SK-N-SH (cell line): ENCODE data around the gene SPTBN5. TPM values are rescaled to one million over a fixed set of nuclear protein-coding genes. Genes with fewer than 3 reads are reported as not detected.

Source experiments
- CTCF ChIA-PET: fragments of 300-600, 350-600 bp; formaldehyde crosslinking; extraction: SDS; loops from one replicate; lab custom pipeline; 2021; lab: Yijun Ruan, JAX
- POLR2A ChIA-PET: fragments of 350-600 bp; sonication (Branson Sonifier 250); formaldehyde crosslinking; extraction: SDS; loops from one replicate; lab custom pipeline; 2020; ENCODE audit warnings: antibody characterized with exemption, inconsistent platforms; lab: Yijun Ruan, JAX
- DNase-seq: peaks from one replicate; pipeline ENCODE4 v3.0.0; 2012
- H2AFZ ChIP-seq: fragments of 200-600 bp; sonication (generic); 2 replicates; pipeline ENCODE4 v1.8.1; 2016; ENCODE audit warnings: antibody characterized with exemption, mild to moderate bottlenecking, low read depth
- H3F3A ChIP-seq: fragments of 200-600 bp; sonication (generic); replicated peaks from 2 replicates; pipeline ENCODE3; 2016; ENCODE audit warnings: antibody characterized with exemption, mild to moderate bottlenecking; ENCODE audit not compliant: insufficient read depth
- H3K27ac ChIP-seq, 2 experiments: fragments of 200-500 bp in 1 of 2; fragments of 200-600 bp in 1 of 2; sonication (Bioruptor generic) in 1 of 2; sonication (generic), shearing (Covaris generic) in 1 of 2; 2 replicates each; pipeline versions ENCODE4 v1.5.1 to v1.6.1; 2014 to 2016; ENCODE audit warnings: low read depth in 2 of 2, inconsistent platforms in 1 of 2, low read length in 1 of 2, mild to moderate bottlenecking in 1 of 2, mixed read lengths in 1 of 2
- H3K27me3 ChIP-seq: fragments of 200-600 bp; sonication (generic), shearing (Covaris generic); 2 replicates; pipeline ENCODE4 v1.6.1; 2016; ENCODE audit warnings: mixed run types; ENCODE audit not compliant: insufficient read depth
- H3K36me3 ChIP-seq, 2 experiments: fragments of 200-500 bp in 1 of 2; fragments of 200-600 bp in 1 of 2; sonication (Bioruptor generic) in 1 of 2; sonication (generic) in 1 of 2; replicated peaks in 1 of 2; 2 replicates each; pipeline versions ENCODE3 to v1.5.1; 2014 to 2016; ENCODE audit warnings: low read length in 1 of 2, mild to moderate bottlenecking in 1 of 2; ENCODE audit not compliant: insufficient read depth in 2 of 2, control insufficient read depth in 1 of 2
- H3K4me1 ChIP-seq, 2 experiments: fragments of 200-500 bp in 1 of 2; fragments of 200-600 bp in 1 of 2; sonication (Bioruptor generic) in 1 of 2; sonication (generic), shearing (Covaris generic) in 1 of 2; 2 replicates each; pipeline versions ENCODE4 v1.5.1 to v1.6.1; 2014 to 2016; ENCODE audit warnings: low read depth in 1 of 2, low read length in 1 of 2, mixed run types in 1 of 2; ENCODE audit not compliant: insufficient read depth in 2 of 2, control insufficient read depth in 1 of 2
- H3K4me2 ChIP-seq: fragments of 200-600 bp; sonication (generic), shearing (Covaris generic); 2 replicates; pipeline ENCODE4 v1.6.1; 2017; ENCODE audit warnings: mixed run types
- H3K4me3 ChIP-seq, 2 experiments: fragments of 200-500 bp in 1 of 2; fragments of 200-600 bp in 1 of 2; sonication (Bioruptor generic) in 1 of 2; sonication (generic), shearing (Covaris generic) in 1 of 2; 2 replicates each; pipeline versions ENCODE4 v1.5.1 to v1.8.1; 2014 to 2016; ENCODE audit warnings: low read depth in 2 of 2, inconsistent platforms in 1 of 2, low read length in 1 of 2, mild to moderate bottlenecking in 1 of 2, mixed read lengths in 1 of 2, moderate library complexity in 1 of 2
- H3K79me2 ChIP-seq: fragments of 200-600 bp; sonication (generic); 2 replicates; pipeline ENCODE4 v1.8.1; 2017; ENCODE audit warnings: mild to moderate bottlenecking; ENCODE audit not compliant: insufficient read depth
- H3K9ac ChIP-seq: fragments of 200-600 bp; sonication (generic); 2 replicates; pipeline ENCODE4 v1.6.1; 2017; ENCODE audit warnings: mixed run types
- H3K9me2 ChIP-seq: fragments of 200-600 bp; sonication (generic); 2 replicates; pipeline ENCODE4 v1.6.1; 2017; ENCODE audit warnings: mixed run types
- H3K9me3 ChIP-seq: fragments of 200-600 bp; sonication (generic); 2 replicates; pipeline ENCODE4 v1.6.1; 2017; ENCODE audit warnings: mixed run types, mild to moderate bottlenecking, moderate library complexity
- H4K20me1 ChIP-seq: fragments of 200-600 bp; sonication (generic); 2 replicates; pipeline ENCODE4 v1.6.1; 2017; ENCODE audit warnings: mild to moderate bottlenecking, mixed run types; ENCODE audit not compliant: insufficient read depth
- FOSL2 ChIP-seq: IDR thresholded peaks from 2 replicates; pipeline ENCODE4 v1.4.0; 2012; ENCODE audit warnings: low read depth, mild to moderate bottlenecking, moderate library complexity, borderline replicate concordance
- FOXJ3 ChIP-seq: sonication (generic); formaldehyde crosslinking; IDR thresholded peaks from 2 replicates; pipeline ENCODE4 v1.5.1; 2020; ENCODE audit warnings: mild to moderate bottlenecking, missing genetic modification reagents
- GABPA ChIP-seq: IDR thresholded peaks from 2 replicates; pipeline ENCODE4 v1.4.0; 2012; ENCODE audit warnings: low read depth, mild to moderate bottlenecking
- GATA2 ChIP-seq: sonication (generic); formaldehyde crosslinking; IDR thresholded peaks from 2 replicates; pipeline ENCODE4 v1.5.0; 2020; ENCODE audit warnings: mild to moderate bottlenecking, missing genetic modification reagents
- IRF3 ChIP-seq: fragments of 150-350 bp; IDR thresholded peaks from 2 replicates; pipeline ENCODE4 v1.6.1; 2016; ENCODE audit warnings: mild to moderate bottlenecking, low read depth, low read length
- JUND ChIP-seq: IDR thresholded peaks from 2 replicates; pipeline ENCODE4 v1.4.0; 2012
- MAX ChIP-seq: IDR thresholded peaks from 2 replicates; pipeline ENCODE4 v1.4.0; 2012; ENCODE audit warnings: low read depth
- MXI1 ChIP-seq: IDR thresholded peaks from 2 replicates; pipeline ENCODE4 v1.6.1; 2012; ENCODE audit warnings: mild to moderate bottlenecking, low read depth, low read length, improper control_type of control experiment
- PBX3 ChIP-seq: IDR thresholded peaks from 2 replicates; pipeline ENCODE4; 2012
- POLR2AphosphoS5 ChIP-seq: IDR thresholded peaks from 2 replicates; pipeline ENCODE4 v1.6.1; 2012; ENCODE audit warnings: low read depth, low read length
- TCF12 ChIP-seq: IDR thresholded peaks from 2 replicates; pipeline ENCODE4 v1.4.0; 2012
- TEAD4 ChIP-seq: IDR thresholded peaks from 2 replicates; pipeline ENCODE4 v1.4.0; 2012; ENCODE audit warnings: mild to moderate bottlenecking, borderline replicate concordance; ENCODE audit not compliant: insufficient read depth
- USF2 ChIP-seq: fragments of 150-350 bp; IDR thresholded peaks from 2 replicates; pipeline ENCODE4 v1.6.1; 2017; ENCODE audit warnings: antibody characterized with exemption, low read length, low read depth, borderline replicate concordance
- ZBTB33 ChIP-seq: IDR thresholded peaks from 2 replicates; pipeline ENCODE4 v1.4.0; 2012; ENCODE audit warnings: low read depth, borderline replicate concordance
- WGBS: methylation state at CpG from one replicate; pipeline ENCODE4 v1.1.6; 2017; ENCODE audit warnings: low lambda C conversion rate; 5-methylcytosine and 5-hydroxymethylcytosine counted together
- polyA plus RNA-seq, 3 experiments: library from polyadenylated mRNA; depleted of rRNA; stranded (reverse); fragments of >200 nt; gene quantifications; 2 replicates each; pipeline ENCODE4 v1.2.3, GENCODE V29; 2012

Gene SPTBN5
- polyA plus RNA-seq, 1 of the 3 experiments (the other 2 are of a cell fraction): 0.23 TPM

- TF ChIP-seq IRF3: no peak
- no peak for TF ChIP-seq PBX3
- TF ChIP-seq FOXJ3 (CRISPR knock-in tag): no peak
Observed at GRCh38 chr15:41870689-41871081, 23.2 kb downstream of the SPTBN5 start (continued).

GRCh38 chr15:41869770-41870688 is 23.8 kb downstream of the SPTBN5 start:
- H3K27ac ChIP-seq: no peak overlapping the region
- WGBS: 72% methylated on average over 13 of the region's 42 CpGs
- H2AFZ ChIP-seq: no peak overlapping the region
- no peak for DNase-seq
- H4K20me1 ChIP-seq: no peaks in the 10 kb centered on the region
- H3K9me3 ChIP-seq: no peaks in the 10 kb centered on the region
- no peak overlapping the region for H3K4me3 ChIP-seq
- no peaks in the 10 kb centered on the region for H3K36me3 ChIP-seq
- no peaks in the 10 kb centered on the region for H3F3A ChIP-seq
- H3K79me2 ChIP-seq: no peaks in the 10 kb centered on the region
- ChIA-PET CTCF (interaction anchor here (0.6 to 1.5 kb wide), 2 partner anchors 35 kb away, joined by 4 read pairs; no protein-coding TSS in a partner anchor), POLR2A (no interaction called here)
- no peaks in the 10 kb centered on the region for H3K27me3 ChIP-seq
- peaks cover 0 to 14% of the 10 kb centered on the region in 2 experiments; a peak in 1 of 4 replicates for H3K4me1 ChIP-seq
- no peak overlapping the region for H3K4me2 ChIP-seq
- H3K9me2 ChIP-seq: no peaks in the 10 kb centered on the region
- H3K9ac ChIP-seq: no peak overlapping the region
- no peak for TF ChIP-seq GABPA
- no peak for TF ChIP-seq POLR2AphosphoS5
- no peak for TF ChIP-seq USF2
- no peak for TF ChIP-seq JUND
- TF ChIP-seq, all 33 proteins: peak for 0

GRCh38 chr15:41868321-41868720 is 25.5 kb downstream of the SPTBN5 start:
- H3K4me2 ChIP-seq: no peak overlapping the region
- H3K27ac ChIP-seq: no peak overlapping the region
- H3F3A ChIP-seq: no peaks in the 10 kb centered on the region
- H3K9me2 ChIP-seq: no peaks in the 10 kb centered on the region
- H3K9me3 ChIP-seq: no peaks in the 10 kb centered on the region
- POLR2A ChIA-PET: no interaction called here
- H3K4me1 ChIP-seq: peaks cover 0 to 14% of the 10 kb centered on the region in 2 experiments; a peak in 1 of 4 replicates
- H3K9ac ChIP-seq: no peak overlapping the region
- TF ChIP-seq POLR2AphosphoS5: no peak
- TF ChIP-seq MXI1: no peak
- no peak for TF ChIP-seq GABPA
- TF ChIP-seq FOSL2: no peak
- no peak for TF ChIP-seq GATA2
- TF ChIP-seq TEAD4: no peak
- no peak for TF ChIP-seq TCF12
- TF ChIP-seq ZBTB33: no peak
- no peak for TF ChIP-seq MAX
- H4K20me1 ChIP-seq: no peaks in the 10 kb centered on the region
- no peaks in the 10 kb centered on the region for H3K79me2 ChIP-seq
- 50% methylated on average over 2 of the region's 15 CpGs for WGBS
- H3K27me3 ChIP-seq: no peaks in the 10 kb centered on the region
- CTCF ChIA-PET: interaction anchor here (1.0 kb wide), 1 partner anchor 26 kb away, joined by 3 read pairs; no protein-coding TSS in a partner anchor
- no peak for DNase-seq
- H2AFZ ChIP-seq: no peak overlapping the region
- no peaks in the 10 kb centered on the region for H3K36me3 ChIP-seq
- H3K4me3 ChIP-seq: no peak overlapping the region
